ENCODE results near the gene TMEM204.

The TMEM204 gene

GRCh38 chr16:1557576-1557975, 24.1 kb downstream of the TMEM204 start:
- no peak for DNase-seq (ENCODE audit: low spot score)

GRCh38 chr16:1559446-1559975, 26.0 kb downstream of the TMEM204 start:
- DNase-seq (ENCODE audit: low spot score): no peak

- peak; percentile 35 for DNase-seq (ENCODE audit: low spot score)
These were observed 26.7 kb downstream of the TMEM204 start for GRCh38 chr16:1560153-1560552.

- DNase-seq (ENCODE audit: low spot score): no peak
These were observed 27.4 kb downstream of the TMEM204 start for GRCh38 chr16:1560866-1561265.

GRCh38 chr16:1561266-1561665, 27.8 kb downstream of the TMEM204 start:
- DNase-seq (ENCODE audit: low spot score): no peak

GRCh38 chr16:1561836-1562235, 28.4 kb downstream of the TMEM204 start:
- no peak for DNase-seq (ENCODE audit: low spot score)

- no peak for DNase-seq (ENCODE audit: low spot score)
These were observed 30.3 kb downstream of the TMEM204 start for GRCh38 chr16:1563786-1564185.

- DNase-seq (ENCODE audit: low spot score): no peak
These were observed 30.9 kb downstream of the TMEM204 start for GRCh38 chr16:1564325-1564724.

GRCh38 chr16:1565083-1565805, 31.8 kb downstream of the TMEM204 start:
- peak; percentile 85 for DNase-seq (ENCODE audit: low spot score)

- no peak for DNase-seq (ENCODE audit: low spot score)
These were observed 34.5 kb downstream of the TMEM204 start for GRCh38 chr16:1567988-1568387.

GRCh38 chr16:1571012-1571671, 37.7 kb downstream of the TMEM204 start:
- DNase-seq (ENCODE audit: low spot score): no peak

- DNase-seq (ENCODE audit: low spot score): no peak
These were observed 39.2 kb downstream of the TMEM204 start for GRCh38 chr16:1572673-1573072.

- DNase-seq (ENCODE audit: low spot score): no peak
These were observed 39.8 kb downstream of the TMEM204 start for GRCh38 chr16:1573301-1573700.

GRCh38 chr16:1575578-1575977, 42.1 kb downstream of the TMEM204 start:
- no peak for DNase-seq (ENCODE audit: low spot score)

GRCh38 chr16:1579214-1579613, 45.7 kb downstream of the TMEM204 start:
- no peak for DNase-seq (ENCODE audit: low spot score)

GRCh38 chr16:1580256-1580655, 46.8 kb downstream of the TMEM204 start:
- no peak for DNase-seq (ENCODE audit: low spot score)

- DNase-seq (ENCODE audit: low spot score): no peak
These were observed 47.5 kb downstream of the TMEM204 start for GRCh38 chr16:1580956-1581355.

GRCh38 chr16:1581804-1582203, 48.3 kb downstream of the TMEM204 start:
- no peak for DNase-seq (ENCODE audit: low spot score)

GRCh38 chr16:1583180-1583579, 49.7 kb downstream of the TMEM204 start:
- no peak for DNase-seq (ENCODE audit: low spot score)

GRCh38 chr16:1584926-1585484, 51.5 kb downstream of the TMEM204 start:
- DNase-seq (ENCODE audit: low spot score): no peak

- no peak for DNase-seq (ENCODE audit: low spot score)
These were observed 56.9 kb downstream of the TMEM204 start for GRCh38 chr16:1590366-1590765.

GRCh38 chr16:1590930-1591705, 57.7 kb downstream of the TMEM204 start:
- no peak for DNase-seq (ENCODE audit: low spot score)
